HUES6 (cell line): Measurements from ENCODE around the gene NELFA.

ENCODE experiments used
- H3K27ac ChIP-seq: 2 replicates; pipeline ENCODE4 v1.7.0; 2013; ENCODE audit warnings: low read depth, mild to moderate bottlenecking, low read length, inconsistent platforms
- H3K27me3 ChIP-seq: 2 replicates; pipeline ENCODE4 v1.6.1; 2013; ENCODE audit warnings: low read length; ENCODE audit not compliant: control insufficient read depth, insufficient read depth
- H3K36me3 ChIP-seq: 2 replicates; pipeline ENCODE4 v1.6.1; 2013; ENCODE audit warnings: low read length; ENCODE audit not compliant: control insufficient read depth, insufficient read depth
- H3K4me1 ChIP-seq: 2 replicates; pipeline ENCODE4 v1.6.1; 2013; ENCODE audit warnings: low read length; ENCODE audit not compliant: control insufficient read depth, insufficient read depth
- H3K4me3 ChIP-seq: 2 replicates; pipeline ENCODE4 v1.5.1; 2013; ENCODE audit warnings: low read depth, low read length
- H3K9ac ChIP-seq: one replicate; pipeline ENCODE4 v1.6.1; 2013; ENCODE audit warnings: mild to moderate bottlenecking, low read length
- H3K9me3 ChIP-seq: 2 replicates; pipeline ENCODE4 v1.6.1; 2013; ENCODE audit warnings: low read depth, low read length; ENCODE audit not compliant: control insufficient read depth, insufficient read depth

The NELFA gene

GRCh38 chr4:1986578-1987210 is 22.1 kb downstream of the NELFA start:
- no peak overlapping the region for H3K9ac ChIP-seq
- no peak overlapping the region for H3K4me3 ChIP-seq
- H3K4me1 ChIP-seq = no peaks in the 10 kb centered on the region
- no peaks in the 10 kb centered on the region for H3K27me3 ChIP-seq
- no peak overlapping the region for H3K27ac ChIP-seq
- no peaks in the 10 kb centered on the region for H3K9me3 ChIP-seq
- H3K36me3 ChIP-seq = peaks cover 93% of the 10 kb centered on the region

- Histone ChIP-seq H3K27me3 (no peaks in the 10 kb centered on the region), H3K36me3 (peaks cover 94% of the 10 kb centered on the region)
Measured at GRCh38 chr4:1985780-1986577, 22.8 kb downstream of the NELFA start.

GRCh38 chr4:1985294-1985693 is 23.5 kb downstream of the NELFA start:
- Histone ChIP-seq H3K9ac (no peak overlapping the region), H3K4me3 (no peak overlapping the region), H3K27me3 (no peaks in the 10 kb centered on the region), H3K36me3 (peaks cover 97% of the 10 kb centered on the region), H3K27ac (no peak overlapping the region), H3K4me1 (no peaks in the 10 kb centered on the region), H3K9me3 (no peaks in the 10 kb centered on the region)

More at GRCh38 chr4:1985780-1986577, 22.8 kb downstream of the NELFA start:
- Histone ChIP-seq H3K4me3 (no peak overlapping the region), H3K9ac (no peak overlapping the region), H3K9me3 (no peaks in the 10 kb centered on the region), H3K27ac (no peak overlapping the region), H3K4me1 (no peaks in the 10 kb centered on the region)

- Histone ChIP-seq H3K4me3 (no peak overlapping the region), H3K9me3 (no peaks in the 10 kb centered on the region), H3K9ac (no peak overlapping the region), H3K27me3 (no peaks in the 10 kb centered on the region), H3K27ac (no peak overlapping the region), H3K36me3 (peaks cover 97% of the 10 kb centered on the region), H3K4me1 (no peaks in the 10 kb centered on the region)
Measured at GRCh38 chr4:1984406-1985191, 24.2 kb downstream of the NELFA start.

- Histone ChIP-seq H3K9ac (no peak overlapping the region), H3K4me1 (no peaks in the 10 kb centered on the region), H3K27ac (no peak overlapping the region), H3K9me3 (no peaks in the 10 kb centered on the region), H3K4me3 (no peak overlapping the region), H3K27me3 (no peaks in the 10 kb centered on the region), H3K36me3 (peaks cover 97% of the 10 kb centered on the region)
Measured at GRCh38 chr4:1983846-1984405, 24.8 kb downstream of the NELFA start.

- Histone ChIP-seq H3K27me3 (no peaks in the 10 kb centered on the region), H3K36me3 (peaks cover 98% of the 10 kb centered on the region)
Measured at GRCh38 chr4:1983053-1983845, 25.5 kb downstream of the NELFA start.

GRCh38 chr4:1982124-1983052 is 26.4 kb downstream of the NELFA start:
- H3K27ac ChIP-seq = no peak overlapping the region
- no peaks in the 10 kb centered on the region for H3K4me1 ChIP-seq
- no peaks in the 10 kb centered on the region for H3K27me3 ChIP-seq
- no peak overlapping the region for H3K9ac ChIP-seq
- no peak overlapping the region for H3K4me3 ChIP-seq
- H3K9me3 ChIP-seq = no peaks in the 10 kb centered on the region
- H3K36me3 ChIP-seq = peaks cover 96% of the 10 kb centered on the region

More at GRCh38 chr4:1983053-1983845, 25.5 kb downstream of the NELFA start:
- H3K9ac ChIP-seq = no peak overlapping the region
- H3K9me3 ChIP-seq = no peaks in the 10 kb centered on the region
- H3K4me1 ChIP-seq = no peaks in the 10 kb centered on the region
- H3K4me3 ChIP-seq = no peak overlapping the region
- no peak overlapping the region for H3K27ac ChIP-seq

GRCh38 chr4:1981251-1982058 is 27.3 kb downstream of the NELFA start:
- H3K27ac ChIP-seq = no peak overlapping the region
- H3K36me3 ChIP-seq = peaks cover 96% of the 10 kb centered on the region
- H3K4me1 ChIP-seq = no peaks in the 10 kb centered on the region
- no peak overlapping the region for H3K4me3 ChIP-seq
- H3K9ac ChIP-seq = no peak overlapping the region
- no peaks in the 10 kb centered on the region for H3K9me3 ChIP-seq
- no peaks in the 10 kb centered on the region for H3K27me3 ChIP-seq

GRCh38 chr4:1980561-1981041 is 28.2 kb downstream of the NELFA start:
- H3K4me1 ChIP-seq = no peaks in the 10 kb centered on the region
- no peaks in the 10 kb centered on the region for H3K27me3 ChIP-seq
- peaks cover 96% of the 10 kb centered on the region for H3K36me3 ChIP-seq
- no peak overlapping the region for H3K9ac ChIP-seq
- H3K9me3 ChIP-seq = no peaks in the 10 kb centered on the region
- no peak overlapping the region for H3K27ac ChIP-seq
- no peak overlapping the region for H3K4me3 ChIP-seq
